Spinal cord (tissue), 10 donors: ENCODE data around the gene FOXRED1. TPM values are rescaled to one million over a fixed set of nuclear protein-coding genes. Genes with fewer than 3 reads are reported as not detected.

Experiments
- DNase-seq, 6 donors: peaks; one replicate each; pipeline versions ENCODE4 v3.0.0 to v3.0.0-alpha.2; 2013 to 2015; ENCODE audit warnings: low spot score in 6 of 6, low read depth in 4 of 6
- H3K27ac ChIP-seq: one replicate; pipeline ENCODE4 v1.5.1; 2013; ENCODE audit warnings: low read depth, low read length, control low read depth
- H3K27me3 ChIP-seq: one replicate; pipeline ENCODE4 v1.6.1; 2013; ENCODE audit warnings: low read length; ENCODE audit not compliant: control insufficient read depth, insufficient read depth
- H3K36me3 ChIP-seq: one replicate; pipeline ENCODE4 v1.6.1; 2013; ENCODE audit warnings: low read length; ENCODE audit not compliant: control insufficient read depth, insufficient read depth
- H3K4me1 ChIP-seq: one replicate; pipeline ENCODE4 v1.6.1; 2013; ENCODE audit warnings: low read length; ENCODE audit not compliant: control insufficient read depth, insufficient read depth
- H3K4me3 ChIP-seq: one replicate; pipeline ENCODE4 v1.5.1; 2013; ENCODE audit warnings: low read depth, low read length, control low read depth
- H3K9me3 ChIP-seq: one replicate; pipeline ENCODE4 v1.6.1; 2013; ENCODE audit warnings: low read length; ENCODE audit not compliant: control insufficient read depth, insufficient read depth
- WGBS: methylation state at CpG from one replicate; pipeline ENCODE4 v1.1.5; 2013; ENCODE audit warnings: missing lambda C conversion rate; ENCODE audit not compliant: insufficient coverage; 5-methylcytosine and 5-hydroxymethylcytosine counted together
- polyA plus RNA-seq, 2 donors: library from polyadenylated mRNA; unstranded; fragments of 120-200 nt; gene quantifications; one replicate each; pipeline ENCODE4 v1.2.1, GENCODE V29; 2013; ENCODE audit not compliant: insufficient read length in 2 of 2
- small RNA-seq: library from RNA; depleted of rRNA; stranded (forward); fragments of <200 nt; gene quantifications from one replicate; pipeline ENCODE3, GENCODE V24; 2014; ENCODE audit warnings: low replicate concordance
- total RNA-seq, 2 donors: library from RNA; depleted of rRNA in 1 of 2; stranded (reverse); fragments of 120-200 nt in 1 of 2; fragments of >200 nt in 1 of 2; gene quantifications; one replicate each; pipeline versions ENCODE4 v1.2.3 to v1.2.4, GENCODE V29; 2013 to 2014
- donor health status: healthy.

FOXRED1 gene
- total and polyA plus RNA-seq, 4 donors = 17.6 to 79.5 (median 31.8) TPM

DNA sequence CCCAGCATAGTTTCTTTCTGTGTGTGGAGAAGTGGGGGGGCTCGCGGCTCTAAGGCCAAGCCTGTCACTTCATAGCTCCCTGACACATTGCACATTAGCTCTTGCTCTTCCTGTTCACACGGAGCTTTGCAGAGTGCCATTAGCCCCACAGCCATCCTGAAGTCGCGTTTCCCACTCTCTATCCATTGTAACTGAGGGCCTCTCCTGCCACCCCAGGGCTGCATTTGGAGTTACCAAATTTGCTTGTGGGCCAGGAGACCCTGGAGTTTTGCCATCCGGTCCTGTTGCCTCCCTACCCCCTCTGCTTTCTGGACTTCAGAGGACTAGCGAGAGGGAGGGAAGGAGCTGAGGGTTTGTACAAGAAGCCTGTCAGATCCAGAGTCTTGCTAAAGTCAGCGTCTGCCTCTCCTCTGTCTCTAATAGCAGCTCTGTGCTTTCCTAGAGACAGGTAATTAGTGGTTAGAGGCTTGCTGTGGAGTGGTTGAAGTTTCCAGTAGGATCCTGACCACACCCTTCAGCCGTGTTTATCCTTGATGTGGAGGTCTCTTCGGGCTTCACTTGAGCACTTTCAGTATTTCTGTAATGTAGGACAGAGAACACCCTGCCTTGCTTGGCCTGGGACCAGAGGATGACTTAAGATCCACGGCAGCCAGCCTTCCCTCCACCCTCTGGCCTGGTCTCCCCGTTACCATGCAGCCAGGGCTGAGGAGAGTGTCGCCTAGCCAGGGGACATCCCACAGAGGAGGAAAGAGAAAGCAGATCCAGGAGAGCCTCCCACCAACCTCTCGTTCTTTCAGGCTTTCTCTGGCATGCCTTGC, 49.0 kb downstream of the FOXRED1 start:
- H3K27ac ChIP-seq = peak overlapping the region; percentile 64
- H3K4me3 ChIP-seq = peak overlapping the region; percentile 3
- peaks cover 22% of the 10 kb centered on the region for H3K4me1 ChIP-seq
- DNase-seq = peak in 4 of 6 donors; percentile 6 to 84 (median 40)
- H3K27me3 ChIP-seq = no peaks in the 10 kb centered on the region
- peaks cover 4% of the 10 kb centered on the region for H3K36me3 ChIP-seq
- H3K9me3 ChIP-seq = no peaks in the 10 kb centered on the region
- WGBS = 60% methylated on average over 10 of the region's 14 CpGs

DNA sequence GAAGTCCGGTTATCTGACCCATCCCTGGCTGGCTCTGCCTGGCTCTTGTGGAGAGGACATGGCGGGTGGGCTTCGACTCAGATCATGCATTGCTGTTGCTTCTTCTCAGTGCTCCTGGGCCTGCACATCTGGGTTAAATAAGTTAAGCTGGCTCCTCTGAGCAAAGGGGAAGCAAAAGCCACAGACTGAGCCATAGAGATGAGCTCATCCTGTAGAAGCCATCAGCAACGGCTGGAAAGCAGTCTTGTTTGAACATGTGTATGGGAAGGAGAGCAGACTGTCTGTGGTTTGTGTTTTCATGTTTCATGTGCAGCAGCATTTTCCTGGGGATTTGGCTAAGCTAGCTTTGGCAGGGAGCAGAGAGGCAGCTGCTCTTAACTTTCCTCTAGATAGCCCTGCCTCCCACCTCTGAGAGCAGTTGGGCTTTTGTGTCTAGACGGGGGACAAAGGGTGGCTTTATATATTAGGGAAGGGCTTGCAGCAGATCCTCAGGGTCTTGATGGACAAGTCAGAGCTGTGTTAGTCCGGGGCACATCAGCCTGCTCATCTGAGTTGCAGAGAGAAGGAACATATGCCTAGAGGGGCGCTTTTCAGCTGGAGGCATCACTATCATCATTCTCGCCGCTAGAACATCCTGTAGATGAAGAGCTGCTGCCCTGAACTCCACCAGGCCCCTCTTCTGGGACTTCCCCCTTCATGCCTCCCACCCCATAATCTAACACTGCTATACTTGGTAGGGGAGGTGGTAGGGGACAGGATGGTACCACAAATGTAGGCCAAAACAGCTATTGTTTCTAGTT, 49.8 kb downstream of the FOXRED1 start:
- peak in 4 of 6 donors; percentile 50 to 82 (median 60) for DNase-seq
- Histone ChIP-seq H3K27ac (peak overlapping the region; percentile 64), H3K4me3 (no peak overlapping the region)

DNA sequence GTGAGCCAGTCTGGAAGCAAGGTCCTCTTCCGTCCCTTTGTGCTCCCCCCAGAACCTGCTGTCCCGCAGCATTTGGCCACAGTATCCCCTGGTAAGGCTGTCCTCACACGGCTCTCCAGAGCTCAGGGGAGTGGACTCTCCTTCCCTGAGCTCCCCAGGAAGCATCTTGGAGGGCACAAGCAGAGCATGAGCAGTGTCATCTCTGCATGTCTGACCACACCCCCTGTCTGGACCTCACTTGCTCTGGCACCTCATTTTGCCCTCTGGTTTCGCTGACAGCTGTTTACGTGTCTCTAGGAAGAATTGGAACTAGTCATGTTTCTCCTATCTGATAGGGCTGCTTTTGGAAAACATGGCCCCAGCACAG, 50.4 kb downstream of the FOXRED1 start:
- Histone ChIP-seq H3K9me3 (no peaks in the 10 kb centered on the region), H3K27ac (peak overlapping the region; percentile 64), H3K36me3 (peaks cover 3% of the 10 kb centered on the region), H3K4me1 (peaks cover 22% of the 10 kb centered on the region), H3K4me3 (no peak overlapping the region), H3K27me3 (no peaks in the 10 kb centered on the region)
- 81% methylated on average over 5 of the region's 5 CpGs for WGBS
- DNase-seq = no peak

More for the DNA sequence above, 49.8 kb downstream of the FOXRED1 start:
- peaks cover 22% of the 10 kb centered on the region for H3K4me1 ChIP-seq
- no peaks in the 10 kb centered on the region for H3K27me3 ChIP-seq
- H3K36me3 ChIP-seq = peaks cover 3% of the 10 kb centered on the region
- H3K9me3 ChIP-seq = no peaks in the 10 kb centered on the region
- 37% methylated on average over 6 of the region's 9 CpGs for WGBS

DNA sequence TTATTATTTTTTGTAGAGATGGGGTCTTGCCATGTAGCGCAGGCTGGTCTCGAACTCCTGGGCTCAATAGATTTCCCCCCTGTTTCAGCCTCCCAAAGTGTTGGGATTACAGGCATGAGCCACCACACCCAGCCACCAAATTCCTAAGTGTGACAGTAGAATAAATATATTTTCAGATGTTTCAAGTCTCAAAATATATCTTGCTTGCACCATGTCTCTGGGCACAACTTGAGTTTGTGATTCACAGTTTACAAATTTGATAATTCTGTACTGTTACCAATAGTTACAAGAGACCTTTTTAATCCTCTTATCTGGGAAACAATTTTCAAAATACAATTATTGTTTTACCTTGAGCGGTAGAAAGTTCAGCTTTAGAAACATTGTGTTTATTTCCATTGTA, 54.0 kb downstream of the FOXRED1 start:
- WGBS = no CpG with 5 or more reads among the region's 3 CpGs
- Histone ChIP-seq H3K36me3 (peaks cover 6% of the 10 kb centered on the region), H3K4me3 (no peak overlapping the region), H3K4me1 (peaks cover 21% of the 10 kb centered on the region), H3K27ac (no peak overlapping the region), H3K27me3 (no peaks in the 10 kb centered on the region), H3K9me3 (no peaks in the 10 kb centered on the region)
- no peak for DNase-seq

DNA sequence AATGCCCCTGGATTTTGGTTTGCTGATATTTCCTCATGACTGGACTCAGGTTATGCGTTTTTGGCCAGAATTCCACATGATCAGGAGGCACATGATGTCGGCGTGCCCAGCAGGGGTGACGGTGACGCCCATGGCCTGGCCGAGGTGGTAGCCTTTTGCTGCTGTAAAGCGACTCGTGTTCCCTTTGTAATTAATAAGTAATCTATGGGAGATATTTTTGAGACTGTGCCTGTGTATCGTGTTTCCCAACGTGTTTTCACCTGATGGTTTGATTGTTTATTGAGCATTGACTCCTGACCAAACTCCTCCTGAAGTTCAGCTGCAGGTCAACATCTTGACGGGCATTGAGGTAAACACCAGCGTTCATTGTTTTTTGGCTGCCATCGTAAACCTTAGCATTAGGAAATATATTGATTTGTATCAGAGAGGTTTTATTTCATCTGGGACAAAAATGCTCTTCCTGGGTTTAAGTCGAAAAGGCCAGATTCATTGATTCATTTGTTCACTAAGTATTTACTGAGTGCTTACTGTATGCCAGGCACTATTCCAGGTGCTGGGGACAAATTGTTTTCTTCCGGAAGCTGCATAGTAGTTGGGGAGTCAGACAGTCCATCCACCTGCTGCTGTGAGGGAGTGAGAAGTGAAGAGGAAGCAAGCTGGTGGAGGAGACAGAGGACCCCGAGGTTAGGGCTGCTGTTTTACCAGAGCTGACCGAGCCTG, 58.5 kb downstream of the FOXRED1 start:
- H3K4me3 ChIP-seq = no peak overlapping the region
- H3K27ac ChIP-seq = no peak overlapping the region
- H3K36me3 ChIP-seq = peaks cover 24% of the 10 kb centered on the region
- no peaks in the 10 kb centered on the region for H3K27me3 ChIP-seq
- 95% methylated on average over 15 of the region's 17 CpGs for WGBS
- DNase-seq = no peak
- H3K4me1 ChIP-seq = peaks cover 13% of the 10 kb centered on the region
- H3K9me3 ChIP-seq = no peaks in the 10 kb centered on the region

Small RNAs within 50 kb of the gene (small RNA-seq; reads per million reads assigned to genes)
- gene RN7SL351P = not detected

Other genes with a start within 250 kb of the FOXRED1 start
- 10 to 100 TPM; 33.0 to 34.7 TPM for gene CDON, start 206.3 kb upstream of the FOXRED1 start, total RNA-seq
- 1 to 10 TPM; 7.4 to 9.8 TPM for gene CDON, start 206.3 kb upstream of the FOXRED1 start, polyA plus RNA-seq
- 10 to 100 TPM; 19.6 to 22.5 TPM for gene RPUSD4, start 57.5 kb upstream of the FOXRED1 start, total RNA-seq
- 10 to 100 TPM; 26.4 to 34.0 TPM for gene RPUSD4, start 57.5 kb upstream of the FOXRED1 start, polyA plus RNA-seq
- 10 to 100 TPM; 25.8 to 40.4 TPM for gene FAM118B, start 57.4 kb upstream of the FOXRED1 start, total RNA-seq
- 10 to 100 TPM; 33.0 to 34.3 TPM for gene FAM118B, start 57.4 kb upstream of the FOXRED1 start, polyA plus RNA-seq
- gene SRPRA, start 259 bp upstream of the FOXRED1 start, total RNA-seq = 10 to 100 TPM; 33.4 to 84.0 TPM
- gene SRPRA, start 259 bp upstream of the FOXRED1 start, polyA plus RNA-seq = 10 to 100 TPM; 55.3 to 69.9 TPM
- 1 to 10 TPM; 4.2 to 6.4 TPM for gene TIRAP, start 13.9 kb downstream of the FOXRED1 start, total RNA-seq
- gene TIRAP, start 13.9 kb downstream of the FOXRED1 start, polyA plus RNA-seq = 10 to 100 TPM in 1 of 2 donors, 1 to 10 TPM in 1; 9.9 to 17.3 TPM
- gene DCPS, start 34.9 kb downstream of the FOXRED1 start, total RNA-seq = 10 to 100 TPM in 1 of 2 donors, 1 to 10 TPM in 1; 5.1 to 12.0 TPM
- gene DCPS, start 34.9 kb downstream of the FOXRED1 start, polyA plus RNA-seq = 10 to 100 TPM; 13.4 to 17.6 TPM
- 10 to 100 TPM; 20.7 to 48.2 TPM for gene ST3GAL4, start 86.5 kb downstream of the FOXRED1 start, total RNA-seq
- 10 to 100 TPM; 22.2 to 33.5 TPM for gene ST3GAL4, start 86.5 kb downstream of the FOXRED1 start, polyA plus RNA-seq